Fibroblast of villous mesenchyme (primary cell): ENCODE data around the gene ADAMTS16. TPM values are rescaled to one million over a fixed set of nuclear protein-coding genes. Genes with fewer than 3 reads are reported as not detected.

Source experiments
- DNase-seq: peaks from one replicate; pipeline ENCODE4 v3.0.0-alpha.2; 2010; ENCODE audit warnings: low read depth
- H3K4me3 ChIP-seq: 2 replicates; pipeline ENCODE4 v1.5.1; 2011; ENCODE audit warnings: low read depth, mild to moderate bottlenecking, low read length
- CTCF ChIP-seq: IDR thresholded peaks from 2 replicates; pipeline ENCODE4 v1.5.1; 2012; ENCODE audit warnings: low read depth, mild to moderate bottlenecking, low read length; ENCODE audit not compliant: insufficient read depth
- total RNA-seq: library from RNA; depleted of rRNA; stranded (reverse); fragments of >200 nt; gene quantifications from 2 replicates; pipeline ENCODE4 v1.2.3, GENCODE V29; 2012

Gene ADAMTS16
- total RNA-seq, 1 donor = under 0.01 TPM

GRCh38 chr5:5331848-5332247 is 191.7 kb downstream of the ADAMTS16 start:
- no peak overlapping the region for H3K4me3 ChIP-seq
- TF ChIP-seq CTCF = no peak
- peak; percentile 29 for DNase-seq

GRCh38 chr5:5332287-5332686 is 192.2 kb downstream of the ADAMTS16 start:
- no peak for TF ChIP-seq CTCF
- H3K4me3 ChIP-seq = no peak overlapping the region
- DNase-seq = no peak

- TF ChIP-seq CTCF = no peak
- DNase-seq = peak; percentile 40
Observed at GRCh38 chr5:5335107-5335506, 195.0 kb downstream of the ADAMTS16 start.

GRCh38 chr5:5335700-5336264 is 195.7 kb downstream of the ADAMTS16 start:
- DNase-seq = peak; percentile 84
- H3K4me3 ChIP-seq = no peak overlapping the region
- TF ChIP-seq CTCF = no peak

More at GRCh38 chr5:5335107-5335506, 195.0 kb downstream of the ADAMTS16 start:
- H3K4me3 ChIP-seq = no peak overlapping the region

- no peak overlapping the region for H3K4me3 ChIP-seq
- no peak for DNase-seq
- no peak for TF ChIP-seq CTCF
Observed at GRCh38 chr5:5339257-5339656, 199.1 kb downstream of the ADAMTS16 start.

- H3K4me3 ChIP-seq = no peak overlapping the region
- peak; percentile 96 for DNase-seq
- peak; percentile 71 for TF ChIP-seq CTCF
Observed at GRCh38 chr5:5340206-5340729, 200.1 kb downstream of the ADAMTS16 start.
